Fibroblast of lung (primary cell): ENCODE results near the gene HLA-B. TPM values are rescaled to one million over a fixed set of nuclear protein-coding genes. Genes with fewer than 3 reads are reported as not detected.
A peak's percentile ranks its signal among the peaks of the same experiment; 100 is the strongest.

Experiments
- DNase-seq, 2 donors: peaks; one replicate each; pipeline versions ENCODE4 v3.0.0 to v3.0.0-alpha.2; 2010; ENCODE audit warnings: low read depth in 2 of 2
- H2AFZ ChIP-seq: 2 replicates; pipeline ENCODE4 v1.5.1; 2012; ENCODE audit warnings: low read length, control low read depth, inconsistent platforms
- H3K27ac ChIP-seq: 2 replicates; pipeline ENCODE4 v1.5.1; 2011; ENCODE audit warnings: low read length, control low read depth; ENCODE audit not compliant: insufficient read depth
- H3K27me3 ChIP-seq: 2 replicates; pipeline ENCODE4 v1.5.1; 2011; ENCODE audit warnings: mild to moderate bottlenecking, low read length; ENCODE audit not compliant: control insufficient read depth, insufficient read depth
- H3K36me3 ChIP-seq: 2 replicates; pipeline ENCODE4 v1.5.1; 2011; ENCODE audit warnings: low read length; ENCODE audit not compliant: control insufficient read depth, insufficient read depth
- H3K4me1 ChIP-seq: 2 replicates; pipeline ENCODE4 v1.5.1; 2011; ENCODE audit warnings: low read length; ENCODE audit not compliant: control insufficient read depth, insufficient read depth; ENCODE audit errors: extremely low read depth
- H3K4me2 ChIP-seq: 2 replicates; pipeline ENCODE4 v1.5.1; 2011; ENCODE audit warnings: low read length, control low read depth; ENCODE audit not compliant: insufficient read depth; ENCODE audit errors: extremely low read depth
- H3K4me3 ChIP-seq, 4 experiments: fragments of 200-600 bp in 1 of 4; sonication (generic) in 1 of 4; replicated peaks in 1 of 4; 2 replicates each; pipeline ENCODE4 v1.5.1; 2011 to 2016; ENCODE audit warnings: low read length in 4 of 4, low read depth in 3 of 4, mild to moderate bottlenecking in 3 of 4, control low read depth in 2 of 4, inconsistent platforms in 1 of 4, mixed read lengths in 1 of 4; ENCODE audit not compliant: insufficient read depth in 1 of 4; ENCODE audit errors: control extremely low read depth in 1 of 4
- H3K79me2 ChIP-seq: 2 replicates; pipeline ENCODE4 v1.5.1; 2012; ENCODE audit warnings: mild to moderate bottlenecking, low read length, inconsistent platforms; ENCODE audit not compliant: control insufficient read depth, insufficient read depth
- H3K9ac ChIP-seq: 2 replicates; pipeline ENCODE4 v1.5.1; 2011; ENCODE audit warnings: mild to moderate bottlenecking, low read length, control low read depth; ENCODE audit not compliant: insufficient read depth
- H3K9me3 ChIP-seq: 2 replicates; pipeline ENCODE4 v1.5.1; 2012; ENCODE audit warnings: low read depth, low read length; ENCODE audit not compliant: control insufficient read depth, insufficient read depth
- H4K20me1 ChIP-seq: 2 replicates; pipeline ENCODE4 v1.5.1; 2011; ENCODE audit warnings: low read length; ENCODE audit not compliant: control insufficient read depth, insufficient read depth; ENCODE audit errors: extremely low read depth
- EZH2 ChIP-seq: IDR thresholded peaks from 2 replicates; pipeline ENCODE4 v1.5.1; 2012; ENCODE audit warnings: low read length, control low read depth, mild to moderate bottlenecking; ENCODE audit errors: missing control alignments
- polyA plus RNA-seq, 2 donors: library from polyadenylated mRNA; depleted of rRNA in 1 of 2; stranded (reverse) in 1 of 2; unstranded in 1 of 2; fragments of >200 nt; gene quantifications; 2 replicates each; pipeline ENCODE4 v1.2.1, GENCODE V29; 2011 to 2012; ENCODE audit warnings: missing spikeins in 1 of 2
- total RNA-seq: library from RNA; depleted of rRNA; stranded (reverse); fragments of >200 nt; gene quantifications from 2 replicates; pipeline ENCODE4 v1.2.1, GENCODE V29; 2014
- TF ChIP-seq, protein P1 (sequence below), 2 donors: IDR thresholded peaks in 1 of 2; conservative IDR thresholded peaks in 1 of 2; 1 replicate in 1 of 2; 2 replicates in 1 of 2; pipeline ENCODE4 v1.5.1; 2011 to 2012; ENCODE audit warnings: low read length in 2 of 2, control low read depth in 1 of 2, inconsistent platforms in 1 of 2, low read depth in 1 of 2, mild to moderate bottlenecking in 1 of 2

Gene HLA-B
- total and polyA plus RNA-seq, 2 donors (not counting 1 experiment from before 2014, with no cell fraction given) = 244 to 1,124 TPM

DNA sequence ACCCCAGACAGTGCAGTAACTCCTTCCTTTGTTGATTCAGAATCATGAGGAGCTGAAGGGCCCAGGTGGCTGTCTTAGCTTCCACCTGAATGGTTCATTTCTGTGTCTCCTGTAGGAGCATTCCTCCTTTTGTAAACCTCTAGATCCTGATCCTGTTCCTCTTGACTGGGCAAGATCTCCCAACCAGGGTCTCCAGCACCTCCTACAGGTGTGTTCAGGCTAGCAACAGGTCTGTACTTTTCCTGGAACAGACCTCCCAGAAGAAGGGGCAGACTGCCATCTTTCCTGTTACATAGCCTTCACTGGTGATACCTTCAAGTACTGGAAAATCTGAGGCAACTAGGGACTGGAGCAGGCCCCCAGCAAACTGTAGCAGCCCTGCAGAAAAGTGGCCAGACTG, 35.2 kb downstream of the HLA-B start:
- Histone ChIP-seq H3K4me1 (no peaks in the 10 kb centered on the region), H3K9me3 (no peaks in the 10 kb centered on the region), H3K36me3 (no peaks in the 10 kb centered on the region), H3K4me3 (no peak overlapping the region), H3K4me2 (no peak overlapping the region), H4K20me1 (no peaks in the 10 kb centered on the region), H3K27me3 (peaks cover 10% of the 10 kb centered on the region), H3K27ac (no peak overlapping the region), H2AFZ (no peak overlapping the region), H3K9ac (peak overlapping the region; percentile 2), H3K79me2 (no peaks in the 10 kb centered on the region)
- TF ChIP-seq, protein P1, sequence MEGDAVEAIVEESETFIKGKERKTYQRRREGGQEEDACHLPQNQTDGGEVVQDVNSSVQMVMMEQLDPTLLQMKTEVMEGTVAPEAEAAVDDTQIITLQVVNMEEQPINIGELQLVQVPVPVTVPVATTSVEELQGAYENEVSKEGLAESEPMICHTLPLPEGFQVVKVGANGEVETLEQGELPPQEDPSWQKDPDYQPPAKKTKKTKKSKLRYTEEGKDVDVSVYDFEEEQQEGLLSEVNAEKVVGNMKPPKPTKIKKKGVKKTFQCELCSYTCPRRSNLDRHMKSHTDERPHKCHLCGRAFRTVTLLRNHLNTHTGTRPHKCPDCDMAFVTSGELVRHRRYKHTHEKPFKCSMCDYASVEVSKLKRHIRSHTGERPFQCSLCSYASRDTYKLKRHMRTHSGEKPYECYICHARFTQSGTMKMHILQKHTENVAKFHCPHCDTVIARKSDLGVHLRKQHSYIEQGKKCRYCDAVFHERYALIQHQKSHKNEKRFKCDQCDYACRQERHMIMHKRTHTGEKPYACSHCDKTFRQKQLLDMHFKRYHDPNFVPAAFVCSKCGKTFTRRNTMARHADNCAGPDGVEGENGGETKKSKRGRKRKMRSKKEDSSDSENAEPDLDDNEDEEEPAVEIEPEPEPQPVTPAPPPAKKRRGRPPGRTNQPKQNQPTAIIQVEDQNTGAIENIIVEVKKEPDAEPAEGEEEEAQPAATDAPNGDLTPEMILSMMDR (conservative IDR thresholded peaks at IDR 0.05 in 1 of 2, IDR thresholded peaks at IDR 0.05 in 1 of 2; ENCODE audit: low read depth in 1 of 2, low read length in 2 of 2) = no peak
- no peak for TF ChIP-seq EZH2
- DNase-seq = no peak

DNA sequence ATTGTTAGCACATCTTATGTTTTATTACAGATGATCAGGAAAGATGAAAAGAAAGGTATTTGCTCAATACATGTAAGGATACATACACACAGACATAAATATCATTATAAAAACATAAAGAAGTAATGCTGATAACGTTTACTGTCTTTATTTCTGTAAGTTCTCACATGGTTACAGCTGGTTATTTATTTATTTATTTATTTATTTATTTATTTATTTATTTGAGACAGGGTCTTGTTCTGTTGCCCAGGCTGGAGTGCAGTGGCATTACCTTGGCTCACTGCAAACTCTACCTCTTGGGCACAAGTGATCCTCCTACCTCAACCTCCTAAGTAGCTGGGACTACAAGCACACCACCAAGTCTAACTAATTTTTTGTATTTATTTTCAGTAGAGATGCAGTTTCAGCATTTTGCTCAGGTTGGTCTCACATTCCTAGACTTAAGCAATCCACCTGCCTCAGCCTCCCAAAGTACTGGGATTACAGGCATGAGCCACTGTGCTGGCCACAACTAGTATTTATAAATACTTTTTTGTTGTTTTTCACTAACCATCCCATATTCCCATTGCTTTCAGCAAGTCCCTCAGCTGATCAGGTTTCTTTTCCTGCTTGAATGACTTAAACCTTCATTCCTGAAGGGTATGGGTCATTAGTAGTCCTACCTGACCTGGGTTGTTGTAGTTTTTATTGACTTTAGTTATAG, 35.8 kb downstream of the HLA-B start:
- Histone ChIP-seq H3K9ac (no peak overlapping the region), H3K27me3 (peaks cover 10% of the 10 kb centered on the region), H2AFZ (no peak overlapping the region), H4K20me1 (no peaks in the 10 kb centered on the region), H3K27ac (no peak overlapping the region), H3K79me2 (no peaks in the 10 kb centered on the region), H3K4me3 (no peak overlapping the region), H3K4me2 (no peak overlapping the region), H3K9me3 (no peaks in the 10 kb centered on the region), H3K36me3 (no peaks in the 10 kb centered on the region), H3K4me1 (no peaks in the 10 kb centered on the region)
- no peak for TF ChIP-seq EZH2
- TF ChIP-seq, protein P1 (conservative IDR thresholded peaks at IDR 0.05 in 1 of 2, IDR thresholded peaks at IDR 0.05 in 1 of 2; ENCODE audit: low read depth in 1 of 2, low read length in 2 of 2) = no peak
- no peak for DNase-seq

DNA sequence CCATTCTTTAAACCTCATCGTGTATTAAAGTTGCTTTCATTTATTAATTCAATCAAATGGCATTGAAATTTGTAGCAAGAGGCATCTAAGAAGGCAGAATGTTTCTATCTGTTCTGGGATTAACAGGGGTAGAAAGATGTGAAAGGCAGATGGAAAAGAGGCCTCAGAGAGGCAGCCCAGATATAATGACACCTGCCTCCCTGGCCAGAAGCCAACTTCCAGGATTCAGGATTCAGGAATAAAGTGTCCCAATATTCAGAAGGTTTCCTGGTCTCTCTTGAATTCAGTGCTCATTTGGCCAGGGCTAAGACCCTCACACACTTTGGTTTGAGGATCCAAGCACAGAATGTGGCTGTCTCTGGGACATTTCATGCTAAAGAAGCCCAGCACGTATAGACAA, 39.9 kb downstream of the HLA-B start:
- TF ChIP-seq EZH2 = no peak
- TF ChIP-seq, protein P1 (conservative IDR thresholded peaks at IDR 0.05 in 1 of 2, IDR thresholded peaks at IDR 0.05 in 1 of 2; ENCODE audit: low read depth in 1 of 2, low read length in 2 of 2) = no peak
- H3K4me1 ChIP-seq = no peaks in the 10 kb centered on the region
- H3K36me3 ChIP-seq = no peaks in the 10 kb centered on the region
- no peaks in the 10 kb centered on the region for H3K9me3 ChIP-seq
- H4K20me1 ChIP-seq = no peaks in the 10 kb centered on the region
- no peak overlapping the region for H3K9ac ChIP-seq
- no peak overlapping the region for H2AFZ ChIP-seq
- H3K27me3 ChIP-seq = peaks cover 8% of the 10 kb centered on the region
- no peak overlapping the region for H3K27ac ChIP-seq
- DNase-seq = no peak
- no peak overlapping the region for H3K4me3 ChIP-seq
- no peaks in the 10 kb centered on the region for H3K79me2 ChIP-seq
- no peak overlapping the region for H3K4me2 ChIP-seq
